GM12875 (cell line): Measurements from ENCODE around the gene HSH2D.

ENCODE experiments used
- H3K4me3 ChIP-seq: one replicate; pipeline ENCODE4 v1.5.1; 2011; ENCODE audit warnings: low read depth, low read length, control low read depth
- CTCF ChIP-seq: IDR thresholded peaks from 2 replicates; pipeline ENCODE4 v1.5.1; 2011; ENCODE audit warnings: low read depth, mild to moderate bottlenecking, control low read depth, inconsistent platforms, low read length, moderate library complexity, borderline replicate concordance; ENCODE audit not compliant: insufficient read depth

The HSH2D gene

GRCh38 chr19:16203256-16204004 is 59.9 kb downstream of the HSH2D start:
- TF ChIP-seq CTCF = no peak
- no peak overlapping the region for H3K4me3 ChIP-seq

DNA sequence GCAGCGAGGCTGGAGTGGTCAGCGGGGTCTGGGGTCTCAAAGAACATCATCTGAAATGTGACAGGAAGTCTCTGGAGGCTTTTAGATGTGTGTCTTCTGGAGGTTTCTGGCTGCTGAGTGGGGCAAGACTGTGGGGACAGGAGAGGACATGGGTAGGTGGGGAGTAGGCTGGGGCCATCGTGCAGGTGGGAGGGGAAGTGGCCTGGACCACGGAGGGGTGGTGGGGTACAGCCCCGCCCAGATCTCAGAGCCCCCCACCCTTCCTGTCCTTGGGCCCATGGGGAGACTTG is 60.5 kb downstream of the HSH2D start:
- no peak overlapping the region for H3K4me3 ChIP-seq
- TF ChIP-seq CTCF = no peak

GRCh38 chr19:16205205-16206045 is 61.9 kb downstream of the HSH2D start:
- no peak overlapping the region for H3K4me3 ChIP-seq
- TF ChIP-seq CTCF = no peak

- no peak overlapping the region for H3K4me3 ChIP-seq
These were observed 62.6 kb downstream of the HSH2D start for GRCh38 chr19:16206046-16206605.

DNA sequence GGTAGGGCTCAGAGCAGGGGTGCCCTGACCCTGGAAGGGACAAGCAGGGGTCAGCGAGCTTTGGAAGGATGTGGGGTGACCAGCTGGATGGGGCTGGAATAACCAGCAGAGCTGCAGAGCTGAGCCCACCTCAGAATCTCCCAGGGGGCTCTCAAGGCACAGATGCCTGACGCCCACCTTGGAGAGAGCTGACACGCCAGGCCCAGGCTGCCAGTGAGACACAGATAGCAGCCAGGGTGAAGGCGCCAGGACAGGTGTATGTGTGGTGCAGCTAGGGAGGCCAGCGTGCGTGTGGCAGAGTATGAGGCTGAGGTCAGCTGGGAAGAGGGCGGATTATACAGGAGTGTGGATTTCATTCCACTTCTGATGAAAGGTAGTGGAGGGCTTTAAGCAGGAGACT is 63.2 kb downstream of the HSH2D start:
- no peak overlapping the region for H3K4me3 ChIP-seq
- TF ChIP-seq CTCF = no peak

More at GRCh38 chr19:16206046-16206605, 62.6 kb downstream of the HSH2D start:
- TF ChIP-seq CTCF = no peak

DNA sequence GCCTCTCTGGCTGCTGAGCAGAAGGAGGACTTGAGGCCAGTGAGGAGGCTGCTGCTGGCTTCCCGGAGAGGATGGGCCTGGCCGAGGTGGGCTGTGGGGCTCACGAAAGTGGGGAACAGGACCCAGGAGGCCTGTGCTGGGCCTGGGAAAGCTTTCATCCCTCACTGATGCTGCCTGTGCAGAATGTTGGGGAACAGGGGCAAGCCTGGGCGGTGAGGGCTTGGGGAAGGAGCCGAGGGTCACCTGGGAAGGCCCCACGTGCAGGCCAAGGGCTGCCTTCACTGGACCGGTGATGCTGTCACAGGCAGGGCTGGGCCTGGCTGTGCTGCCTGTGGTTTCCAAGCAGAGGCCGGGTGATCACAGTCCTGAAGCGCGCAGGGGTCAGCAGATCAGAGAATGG is 63.6 kb downstream of the HSH2D start:
- no peak for TF ChIP-seq CTCF
- no peak overlapping the region for H3K4me3 ChIP-seq
